Suppressor macrophage treated with lipopolysaccharide for 4 hours (primary cell): ENCODE results near the gene SUMF2.
"Not testable (repeated sequence)": the region's sequence is repeated elsewhere in the genome, so short reads cannot be mapped to it uniquely, and the experiment has no call there.

Experiments used
- DNase-seq: peaks from one replicate; pipeline ENCODE4 v3.0.0-alpha.2; 2020

Gene SUMF2

DNA sequence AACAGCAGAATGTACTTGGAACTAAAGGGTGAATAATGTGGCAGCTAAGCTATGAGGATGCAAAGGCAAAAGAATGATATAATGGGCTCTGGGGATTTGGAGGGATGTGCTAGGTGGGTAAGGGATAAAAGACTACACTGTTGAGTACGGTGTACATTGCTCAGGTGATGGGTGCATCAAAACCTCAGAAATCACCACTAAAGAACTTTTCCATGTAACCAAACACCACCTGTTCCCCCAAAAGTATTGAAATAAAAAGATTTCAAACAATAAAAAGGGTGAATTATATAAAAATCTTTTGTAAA lies 43.8 kb downstream of the SUMF2 start:
- DNase-seq, result no peak

DNA sequence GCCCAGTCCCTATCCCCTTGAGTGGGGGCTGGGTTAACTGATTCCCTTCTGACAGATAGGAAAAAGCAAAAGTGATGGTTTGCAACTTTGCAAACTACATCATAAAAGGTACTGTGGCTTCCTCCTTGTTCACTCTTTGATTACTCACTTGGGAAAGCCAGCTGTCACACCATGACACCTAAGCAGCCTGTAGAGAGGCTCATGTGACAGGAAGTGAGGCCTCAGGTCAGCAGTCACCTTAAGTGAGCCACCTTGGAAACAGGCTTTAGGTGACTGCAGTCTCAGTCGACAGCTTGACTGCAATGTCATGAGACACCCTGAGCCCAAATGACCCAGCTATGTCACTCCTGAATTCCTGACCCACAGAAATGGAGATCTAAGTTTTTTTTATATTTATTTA lies 46.5 kb downstream of the SUMF2 start:
- DNase-seq, result no peak

DNA sequence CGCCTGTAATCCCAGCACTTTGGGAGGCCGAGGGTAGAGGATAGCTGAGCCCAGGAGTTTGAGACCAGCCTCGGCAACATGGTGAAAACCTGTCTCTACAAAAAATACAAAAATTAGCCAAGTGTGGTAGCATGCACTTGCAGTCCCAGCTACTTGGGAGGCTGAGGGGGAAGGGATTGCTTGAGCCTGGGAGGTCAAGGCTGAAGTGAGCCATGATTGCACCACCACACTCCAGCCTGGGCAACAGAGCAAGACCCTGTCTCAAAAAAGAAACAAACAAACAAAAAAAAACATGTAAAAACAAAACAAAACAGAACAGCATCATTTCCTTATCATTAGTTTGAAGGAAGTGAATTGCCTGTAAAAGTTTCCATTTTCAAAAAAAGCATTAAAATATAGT lies 48.2 kb downstream of the SUMF2 start:
- DNase-seq, result not testable (repeated sequence)

DNA sequence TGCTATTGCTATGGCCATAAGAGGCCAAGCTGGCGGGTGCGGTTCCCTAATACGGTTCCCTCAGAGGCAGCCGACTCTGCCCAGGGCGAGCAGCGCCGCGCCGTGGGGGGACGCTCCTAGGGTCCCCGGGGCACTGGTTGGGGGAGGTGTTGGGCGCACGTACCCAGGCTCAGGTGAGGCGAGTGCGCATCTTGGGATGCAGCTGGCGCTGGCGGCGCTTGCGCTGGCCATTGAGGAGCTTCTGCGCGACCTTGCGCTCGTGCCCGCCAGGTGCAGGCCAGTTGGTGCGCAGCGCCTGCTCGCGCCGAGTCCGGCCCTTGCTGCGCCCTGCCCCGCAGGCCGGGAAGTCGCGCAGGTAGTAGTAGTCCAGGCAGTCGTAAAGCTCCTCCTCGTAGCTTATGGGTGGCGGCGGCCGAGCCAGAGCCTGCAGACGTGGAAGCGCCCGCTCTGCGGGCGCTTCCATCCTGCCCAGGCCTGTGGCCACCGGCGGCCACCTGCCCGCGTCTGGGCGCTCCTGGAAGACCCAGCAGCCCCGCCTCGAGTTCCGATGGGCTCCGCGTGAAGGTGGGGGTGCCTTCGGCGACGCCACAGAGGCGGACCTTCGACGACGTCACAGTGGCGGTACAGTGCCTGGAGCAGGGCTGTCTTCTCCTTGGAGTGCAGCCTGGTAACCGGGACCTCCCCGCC lies 51.9 kb downstream of the SUMF2 start, which contains the start of gene NUPR2:
TSS of gene NUPR2 (minus strand) at position 566 of the 687 bp plus-strand sequence. CDS start at position 463, 103 bp downstream.
- no peak for DNase-seq

DNA sequence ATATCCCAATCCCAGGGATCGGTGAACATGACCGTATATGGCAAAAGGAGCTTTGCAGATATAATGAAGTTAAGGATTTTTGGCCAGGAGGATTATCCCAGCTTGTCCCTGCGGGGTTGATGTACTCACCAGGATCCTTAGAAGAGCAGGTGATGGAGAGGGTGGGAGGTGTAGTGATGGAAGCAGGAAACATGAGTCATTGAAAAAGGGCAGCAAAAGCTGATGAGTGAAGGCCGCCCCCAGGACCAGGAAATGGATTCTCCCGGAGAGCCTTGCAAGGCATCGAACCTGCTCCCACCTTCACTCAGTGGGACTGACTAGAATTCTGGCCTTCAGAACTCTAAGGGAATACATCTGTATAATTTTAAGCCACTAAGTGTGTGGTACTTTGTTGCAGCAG lies 57.4 kb downstream of the SUMF2 start:
- DNase-seq, result no peak

DNA sequence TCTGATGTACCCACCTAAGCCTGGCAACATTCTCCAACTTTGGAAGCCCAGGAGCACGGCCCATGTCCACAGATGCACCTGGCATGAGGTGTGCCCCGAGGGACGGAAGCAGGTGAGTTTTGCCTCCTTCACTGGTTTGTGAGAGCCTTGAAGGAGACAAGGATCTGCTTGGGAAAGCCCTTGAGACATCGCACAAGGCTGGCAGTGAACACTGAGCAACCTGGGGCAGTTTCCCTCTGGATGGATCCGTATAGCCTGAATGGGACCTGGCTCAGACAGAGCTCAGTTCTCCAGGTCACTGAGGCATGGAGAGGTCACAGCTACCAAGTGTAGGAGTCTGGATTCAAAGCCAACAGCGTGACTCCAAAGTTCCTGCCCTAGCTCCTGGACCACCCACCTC lies 60.9 kb downstream of the SUMF2 start:
- no peak for DNase-seq

DNA sequence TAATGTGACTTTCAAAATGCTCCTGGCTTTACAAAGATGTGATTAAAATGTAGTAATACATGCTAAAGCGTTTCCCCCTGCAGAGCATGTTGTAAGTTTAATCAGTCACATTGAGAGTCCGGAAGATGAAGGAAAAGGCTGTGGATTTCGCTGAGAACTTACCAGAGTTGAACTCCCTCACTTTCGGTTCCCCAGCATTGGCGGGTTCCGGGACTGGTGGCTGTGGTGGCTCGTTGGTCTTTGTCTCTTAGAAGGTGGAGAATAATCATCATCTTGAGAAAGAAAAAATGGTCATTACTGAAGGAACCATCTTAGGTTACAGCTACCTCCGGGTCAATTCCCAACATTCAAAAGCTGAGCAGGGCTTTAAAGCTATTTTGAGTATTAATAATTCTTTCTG lies 61.7 kb downstream of the SUMF2 start:
- DNase-seq, result no peak

DNA sequence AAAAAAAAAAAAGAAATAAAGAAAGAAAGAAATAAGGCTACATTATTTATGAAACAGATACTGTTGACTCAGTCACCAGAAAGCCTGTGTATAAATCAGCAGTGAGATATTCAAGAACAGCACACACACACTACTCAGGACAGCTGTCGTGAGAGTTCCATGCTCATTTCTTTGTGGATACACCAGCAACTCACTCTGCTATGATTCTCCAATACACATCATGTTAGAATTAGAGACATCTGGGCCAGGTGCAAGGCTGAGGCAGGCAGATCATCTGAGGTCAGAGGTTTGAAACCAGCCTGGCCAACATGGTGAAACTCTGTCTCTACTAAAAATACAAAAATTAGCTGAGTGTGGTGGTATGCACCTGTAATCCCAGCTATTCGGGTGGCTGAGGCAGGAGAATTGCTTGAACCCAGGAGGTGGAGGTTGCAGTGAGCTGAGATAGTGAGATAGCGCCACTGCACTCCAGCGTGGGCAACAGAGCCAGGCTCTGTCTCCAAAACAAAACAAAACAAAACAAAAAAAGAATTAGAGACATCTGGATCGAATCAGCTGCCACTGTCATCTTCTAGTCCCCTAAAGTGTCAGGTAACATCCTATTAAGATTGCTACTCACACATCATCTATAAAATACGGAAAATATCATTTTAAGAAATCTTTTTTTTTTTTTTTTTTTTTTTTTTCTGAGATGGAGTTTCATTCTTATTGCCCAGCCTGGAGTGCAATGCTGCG lies 63.3 kb downstream of the SUMF2 start:
- DNase-seq, result no peak
